ENCODE results near the gene RECQL. TPM values are rescaled to one million over a fixed set of nuclear protein-coding genes. Genes with fewer than 3 reads are reported as not detected.

Gene RECQL
- total RNA-seq, 1 donor from 2014 or later: 49.1 TPM

DNA sequence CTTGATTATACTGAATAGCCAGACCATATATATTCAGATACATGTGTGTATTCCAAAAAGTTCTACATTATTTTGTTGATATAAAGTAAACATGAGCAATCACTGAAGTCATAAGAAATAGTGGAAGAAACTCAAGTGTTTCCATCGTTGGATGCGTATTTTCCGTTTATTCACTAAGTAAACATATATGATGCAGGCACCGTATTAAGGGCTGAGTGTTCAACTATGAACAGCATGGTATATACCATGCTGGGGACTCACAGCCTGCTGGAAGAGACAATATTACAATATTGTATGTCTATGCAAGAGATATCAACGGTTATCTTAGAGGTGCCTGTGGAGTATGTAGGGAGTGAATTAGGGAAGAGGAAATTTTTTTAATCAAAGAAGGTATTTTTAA lies 62.8 kb downstream of the RECQL start:
- peaks cover 14% of the 10 kb centered on the region for H3K79me2 ChIP-seq (ENCODE audit: insufficient read depth, low read length)
- H4K20me1 ChIP-seq (ENCODE audit: insufficient read depth, low read length): no peaks in the 10 kb centered on the region
- Mint-ChIP-seq H3K27me3 (ENCODE audit: low read depth, unreplicated experiment) (no peaks in the 10 kb centered on the region), H3K4me1 (ENCODE audit: low read depth, unreplicated experiment) (no peaks in the 10 kb centered on the region), H3K27ac (ENCODE audit: unreplicated experiment) (peak overlapping the region; percentile 99), H3K9me3 (ENCODE audit: unreplicated experiment) (no peaks in the 10 kb centered on the region), H3K36me3 (ENCODE audit: low read depth, unreplicated experiment) (peaks cover 5% of the 10 kb centered on the region), H3K4me3 (ENCODE audit: unreplicated experiment) (peak overlapping the region; percentile 93)
- H2AFZ ChIP-seq (ENCODE audit: low read depth, low read length): no peak overlapping the region
- no peaks in the 10 kb centered on the region for H3K36me3 ChIP-seq (ENCODE audit: insufficient read depth, low read length)
- FAIRE-seq (no peak), DNase-seq (ENCODE audit: low read depth) (no peak)
- H3K27me3 ChIP-seq (ENCODE audit: insufficient read depth, low read length): no peaks in the 10 kb centered on the region
- H3K27ac ChIP-seq (ENCODE audit: low read depth, low read length): no peak overlapping the region
- H3K4me3 ChIP-seq (ENCODE audit: insufficient read depth, low read depth, low read length): peak overlapping the region; percentile 95
- peak overlapping the region; percentile 95 for H3K4me2 ChIP-seq (ENCODE audit: low read length)
- H3K9ac ChIP-seq (ENCODE audit: low read length): peak overlapping the region; percentile 99
- H3K9me3 ChIP-seq (ENCODE audit: insufficient read depth, low read depth, low read length): no peaks in the 10 kb centered on the region
- H3K4me1 ChIP-seq (ENCODE audit: insufficient read depth, low read length): peaks cover 4% of the 10 kb centered on the region
- TF ChIP-seq, protein P1, sequence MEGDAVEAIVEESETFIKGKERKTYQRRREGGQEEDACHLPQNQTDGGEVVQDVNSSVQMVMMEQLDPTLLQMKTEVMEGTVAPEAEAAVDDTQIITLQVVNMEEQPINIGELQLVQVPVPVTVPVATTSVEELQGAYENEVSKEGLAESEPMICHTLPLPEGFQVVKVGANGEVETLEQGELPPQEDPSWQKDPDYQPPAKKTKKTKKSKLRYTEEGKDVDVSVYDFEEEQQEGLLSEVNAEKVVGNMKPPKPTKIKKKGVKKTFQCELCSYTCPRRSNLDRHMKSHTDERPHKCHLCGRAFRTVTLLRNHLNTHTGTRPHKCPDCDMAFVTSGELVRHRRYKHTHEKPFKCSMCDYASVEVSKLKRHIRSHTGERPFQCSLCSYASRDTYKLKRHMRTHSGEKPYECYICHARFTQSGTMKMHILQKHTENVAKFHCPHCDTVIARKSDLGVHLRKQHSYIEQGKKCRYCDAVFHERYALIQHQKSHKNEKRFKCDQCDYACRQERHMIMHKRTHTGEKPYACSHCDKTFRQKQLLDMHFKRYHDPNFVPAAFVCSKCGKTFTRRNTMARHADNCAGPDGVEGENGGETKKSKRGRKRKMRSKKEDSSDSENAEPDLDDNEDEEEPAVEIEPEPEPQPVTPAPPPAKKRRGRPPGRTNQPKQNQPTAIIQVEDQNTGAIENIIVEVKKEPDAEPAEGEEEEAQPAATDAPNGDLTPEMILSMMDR (IDR thresholded peaks at IDR 0.05; ENCODE audit: insufficient read depth, low read depth, low read length): no peak
- TF ChIP-seq EZH2 (IDR thresholded peaks at IDR 0.05; ENCODE audit: insufficient read depth, low read length): no peak

DNA sequence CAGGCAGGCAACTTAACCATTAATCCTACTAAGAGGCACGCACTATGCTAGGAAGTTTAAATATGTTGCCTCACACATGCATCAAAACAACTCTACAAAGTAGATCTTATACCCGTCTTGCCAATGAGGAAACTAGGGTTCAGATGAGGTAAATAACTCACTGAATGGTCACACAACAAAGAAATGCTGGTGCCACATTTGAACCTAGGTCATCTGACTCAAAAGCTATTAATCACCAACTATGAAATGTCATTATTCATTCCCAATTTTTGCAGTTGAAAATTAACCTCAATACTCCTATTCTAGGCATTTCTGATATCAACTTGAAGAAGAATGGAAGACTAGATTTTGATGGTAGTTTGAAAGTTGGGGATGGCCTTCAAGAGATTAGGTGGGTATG lies 66.7 kb downstream of the RECQL start:
- Histone ChIP-seq H3K36me3 (ENCODE audit: insufficient read depth, low read length) (no peaks in the 10 kb centered on the region), H4K20me1 (ENCODE audit: insufficient read depth, low read length) (no peaks in the 10 kb centered on the region), H3K79me2 (ENCODE audit: insufficient read depth, low read length) (no peaks in the 10 kb centered on the region), H2AFZ (ENCODE audit: low read depth, low read length) (no peak overlapping the region), H3K4me3 (ENCODE audit: insufficient read depth, low read depth, low read length) (no peak overlapping the region), H3K9me3 (ENCODE audit: insufficient read depth, low read depth, low read length) (no peaks in the 10 kb centered on the region), H3K27ac (ENCODE audit: low read depth, low read length) (no peak overlapping the region), H3K4me2 (ENCODE audit: low read length) (no peak overlapping the region), H3K9ac (ENCODE audit: low read length) (no peak overlapping the region), H3K27me3 (ENCODE audit: insufficient read depth, low read length) (no peaks in the 10 kb centered on the region), H3K4me1 (ENCODE audit: insufficient read depth, low read length) (peaks cover 4% of the 10 kb centered on the region)
- H3K27ac Mint-ChIP-seq (ENCODE audit: unreplicated experiment): no peak overlapping the region
- FAIRE-seq (no peak), DNase-seq (ENCODE audit: low read depth) (no peak)
- no peaks in the 10 kb centered on the region for H3K9me3 Mint-ChIP-seq (ENCODE audit: unreplicated experiment)
- TF ChIP-seq, protein P1 (IDR thresholded peaks at IDR 0.05; ENCODE audit: insufficient read depth, low read depth, low read length): no peak
- no peak for TF ChIP-seq EZH2 (IDR thresholded peaks at IDR 0.05; ENCODE audit: insufficient read depth, low read length)
- no peak overlapping the region for H3K4me3 Mint-ChIP-seq (ENCODE audit: unreplicated experiment)
- H3K27me3 Mint-ChIP-seq (ENCODE audit: low read depth, unreplicated experiment): no peaks in the 10 kb centered on the region
- H3K4me1 Mint-ChIP-seq (ENCODE audit: low read depth, unreplicated experiment): no peaks in the 10 kb centered on the region
- no peaks in the 10 kb centered on the region for H3K36me3 Mint-ChIP-seq (ENCODE audit: low read depth, unreplicated experiment)

DNA sequence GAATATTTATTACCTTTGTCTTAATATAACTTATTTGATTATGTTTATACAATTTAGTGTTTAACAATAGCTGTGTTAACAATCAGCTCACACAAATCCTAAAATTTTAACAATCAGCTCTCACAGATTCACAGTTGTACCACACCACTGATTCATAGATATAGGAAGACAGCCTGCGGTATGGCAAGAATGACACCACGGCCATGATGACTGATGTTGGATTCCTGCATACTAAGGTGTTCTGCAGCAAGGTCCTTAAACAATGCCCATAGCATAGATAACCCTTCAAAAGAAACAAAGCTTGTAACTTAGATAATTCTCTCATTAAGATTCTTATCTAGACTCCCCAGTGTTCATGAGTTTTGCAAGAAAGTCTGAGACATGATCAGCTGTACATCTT lies 67.9 kb downstream of the RECQL start:
- Histone ChIP-seq H3K9me3 (ENCODE audit: insufficient read depth, low read depth, low read length) (no peaks in the 10 kb centered on the region), H2AFZ (ENCODE audit: low read depth, low read length) (no peak overlapping the region), H3K4me2 (ENCODE audit: low read length) (no peak overlapping the region), H3K79me2 (ENCODE audit: insufficient read depth, low read length) (no peaks in the 10 kb centered on the region), H3K9ac (ENCODE audit: low read length) (no peak overlapping the region), H3K27me3 (ENCODE audit: insufficient read depth, low read length) (no peaks in the 10 kb centered on the region), H3K27ac (ENCODE audit: low read depth, low read length) (no peak overlapping the region), H4K20me1 (ENCODE audit: insufficient read depth, low read length) (no peaks in the 10 kb centered on the region), H3K36me3 (ENCODE audit: insufficient read depth, low read length) (no peaks in the 10 kb centered on the region), H3K4me1 (ENCODE audit: insufficient read depth, low read length) (peaks cover 2% of the 10 kb centered on the region), H3K4me3 (ENCODE audit: insufficient read depth, low read depth, low read length) (no peak overlapping the region)
- H3K4me1 Mint-ChIP-seq (ENCODE audit: low read depth, unreplicated experiment): peaks cover 1% of the 10 kb centered on the region
- no peaks in the 10 kb centered on the region for H3K27me3 Mint-ChIP-seq (ENCODE audit: low read depth, unreplicated experiment)
- H3K4me3 Mint-ChIP-seq (ENCODE audit: unreplicated experiment): no peak overlapping the region
- no peak overlapping the region for H3K27ac Mint-ChIP-seq (ENCODE audit: unreplicated experiment)
- TF ChIP-seq, protein P1 (IDR thresholded peaks at IDR 0.05; ENCODE audit: insufficient read depth, low read depth, low read length): no peak
- TF ChIP-seq EZH2 (IDR thresholded peaks at IDR 0.05; ENCODE audit: insufficient read depth, low read length): no peak
- no peak for DNase-seq (ENCODE audit: low read depth)
- H3K9me3 Mint-ChIP-seq (ENCODE audit: unreplicated experiment): no peaks in the 10 kb centered on the region
- no peaks in the 10 kb centered on the region for H3K36me3 Mint-ChIP-seq (ENCODE audit: low read depth, unreplicated experiment)
- no peak for FAIRE-seq

Measured in astrocyte (in vitro differentiated cells and primary cell).